Measurements from ENCODE around the gene PURB.
"Not testable (repeated sequence)": the region's sequence is repeated elsewhere in the genome, so short reads cannot be mapped to it uniquely, and the experiment has no call there.

DNA sequence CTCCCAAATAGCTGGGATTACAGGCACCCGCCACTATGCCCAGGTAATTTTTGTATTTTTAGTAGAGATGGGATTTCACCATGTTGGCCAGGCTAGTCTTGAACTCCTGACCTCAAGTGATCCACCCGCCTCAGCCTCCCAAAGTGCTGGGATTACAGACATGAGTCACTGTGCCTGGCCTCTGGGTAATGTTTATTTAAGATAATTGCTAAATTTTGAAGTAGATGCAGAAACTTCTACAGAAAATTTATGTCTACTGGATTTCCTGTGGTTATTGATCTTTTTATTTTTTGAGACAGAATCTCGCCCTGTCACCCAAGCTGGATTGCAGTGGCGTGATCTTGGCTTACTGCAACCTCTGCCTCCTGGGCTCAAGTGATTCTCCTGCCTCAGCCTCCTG is 23.4 kb downstream of the PURB start:
- TF ChIP-seq, protein P1, sequence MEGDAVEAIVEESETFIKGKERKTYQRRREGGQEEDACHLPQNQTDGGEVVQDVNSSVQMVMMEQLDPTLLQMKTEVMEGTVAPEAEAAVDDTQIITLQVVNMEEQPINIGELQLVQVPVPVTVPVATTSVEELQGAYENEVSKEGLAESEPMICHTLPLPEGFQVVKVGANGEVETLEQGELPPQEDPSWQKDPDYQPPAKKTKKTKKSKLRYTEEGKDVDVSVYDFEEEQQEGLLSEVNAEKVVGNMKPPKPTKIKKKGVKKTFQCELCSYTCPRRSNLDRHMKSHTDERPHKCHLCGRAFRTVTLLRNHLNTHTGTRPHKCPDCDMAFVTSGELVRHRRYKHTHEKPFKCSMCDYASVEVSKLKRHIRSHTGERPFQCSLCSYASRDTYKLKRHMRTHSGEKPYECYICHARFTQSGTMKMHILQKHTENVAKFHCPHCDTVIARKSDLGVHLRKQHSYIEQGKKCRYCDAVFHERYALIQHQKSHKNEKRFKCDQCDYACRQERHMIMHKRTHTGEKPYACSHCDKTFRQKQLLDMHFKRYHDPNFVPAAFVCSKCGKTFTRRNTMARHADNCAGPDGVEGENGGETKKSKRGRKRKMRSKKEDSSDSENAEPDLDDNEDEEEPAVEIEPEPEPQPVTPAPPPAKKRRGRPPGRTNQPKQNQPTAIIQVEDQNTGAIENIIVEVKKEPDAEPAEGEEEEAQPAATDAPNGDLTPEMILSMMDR (IDR thresholded peaks at IDR 0.05): not testable (repeated sequence)
- TF ChIP-seq POLR2A, POLR2AphosphoS5 (IDR thresholded peaks at IDR 0.05): not testable (repeated sequence)

All from transverse colon (tissue), 4 donors.